Mammary epithelial cell (primary cell): ENCODE results near the gene FSD1L.

Experiments
- EZH2 ChIP-seq: IDR thresholded peaks from 2 replicates; pipeline ENCODE4 v1.6.1; 2012; ENCODE audit warnings: low read length, inconsistent platforms, borderline replicate concordance
- TF ChIP-seq, protein P1 (sequence below), 2 donors: IDR thresholded peaks in 1 of 2; conservative IDR thresholded peaks in 1 of 2; 2 replicates each; pipeline ENCODE4 v1.5.1; 2011 to 2012; ENCODE audit warnings: inconsistent platforms in 2 of 2, low read length in 2 of 2, mild to moderate bottlenecking in 2 of 2, control low read depth in 1 of 2, low read depth in 1 of 2; ENCODE audit not compliant: insufficient read depth in 1 of 2; ENCODE audit errors: extremely low read depth in 1 of 2

DNA sequence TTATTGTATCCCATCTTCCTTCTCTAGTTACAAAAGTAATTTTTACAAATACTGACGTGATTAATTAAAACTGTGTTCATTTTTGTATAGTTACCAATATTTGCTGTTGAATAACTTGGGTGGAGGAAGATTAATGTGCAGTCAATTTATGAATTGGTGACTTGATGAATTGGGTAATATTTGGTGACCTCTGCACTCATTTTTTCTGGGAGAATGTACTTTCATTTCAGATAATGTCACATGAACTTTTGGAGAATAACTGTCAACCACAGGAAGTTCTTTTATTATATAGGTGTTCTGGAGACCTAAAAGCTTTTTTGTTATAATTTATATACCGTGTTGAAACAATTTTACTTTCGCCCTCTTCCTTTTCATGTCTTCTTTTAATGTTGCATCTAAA is 83.7 kb downstream of the FSD1L start:
- TF ChIP-seq, protein P1, sequence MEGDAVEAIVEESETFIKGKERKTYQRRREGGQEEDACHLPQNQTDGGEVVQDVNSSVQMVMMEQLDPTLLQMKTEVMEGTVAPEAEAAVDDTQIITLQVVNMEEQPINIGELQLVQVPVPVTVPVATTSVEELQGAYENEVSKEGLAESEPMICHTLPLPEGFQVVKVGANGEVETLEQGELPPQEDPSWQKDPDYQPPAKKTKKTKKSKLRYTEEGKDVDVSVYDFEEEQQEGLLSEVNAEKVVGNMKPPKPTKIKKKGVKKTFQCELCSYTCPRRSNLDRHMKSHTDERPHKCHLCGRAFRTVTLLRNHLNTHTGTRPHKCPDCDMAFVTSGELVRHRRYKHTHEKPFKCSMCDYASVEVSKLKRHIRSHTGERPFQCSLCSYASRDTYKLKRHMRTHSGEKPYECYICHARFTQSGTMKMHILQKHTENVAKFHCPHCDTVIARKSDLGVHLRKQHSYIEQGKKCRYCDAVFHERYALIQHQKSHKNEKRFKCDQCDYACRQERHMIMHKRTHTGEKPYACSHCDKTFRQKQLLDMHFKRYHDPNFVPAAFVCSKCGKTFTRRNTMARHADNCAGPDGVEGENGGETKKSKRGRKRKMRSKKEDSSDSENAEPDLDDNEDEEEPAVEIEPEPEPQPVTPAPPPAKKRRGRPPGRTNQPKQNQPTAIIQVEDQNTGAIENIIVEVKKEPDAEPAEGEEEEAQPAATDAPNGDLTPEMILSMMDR (conservative IDR thresholded peaks at IDR 0.05 in 1 of 2, IDR thresholded peaks at IDR 0.05 in 1 of 2; ENCODE audit: extremely low read depth in 1 of 2, insufficient read depth in 1 of 2, low read depth in 1 of 2, low read length in 2 of 2), result no peak
- no peak for TF ChIP-seq EZH2
